ENCODE data around the gene SKOR2.

The SKOR2 gene

DNA sequence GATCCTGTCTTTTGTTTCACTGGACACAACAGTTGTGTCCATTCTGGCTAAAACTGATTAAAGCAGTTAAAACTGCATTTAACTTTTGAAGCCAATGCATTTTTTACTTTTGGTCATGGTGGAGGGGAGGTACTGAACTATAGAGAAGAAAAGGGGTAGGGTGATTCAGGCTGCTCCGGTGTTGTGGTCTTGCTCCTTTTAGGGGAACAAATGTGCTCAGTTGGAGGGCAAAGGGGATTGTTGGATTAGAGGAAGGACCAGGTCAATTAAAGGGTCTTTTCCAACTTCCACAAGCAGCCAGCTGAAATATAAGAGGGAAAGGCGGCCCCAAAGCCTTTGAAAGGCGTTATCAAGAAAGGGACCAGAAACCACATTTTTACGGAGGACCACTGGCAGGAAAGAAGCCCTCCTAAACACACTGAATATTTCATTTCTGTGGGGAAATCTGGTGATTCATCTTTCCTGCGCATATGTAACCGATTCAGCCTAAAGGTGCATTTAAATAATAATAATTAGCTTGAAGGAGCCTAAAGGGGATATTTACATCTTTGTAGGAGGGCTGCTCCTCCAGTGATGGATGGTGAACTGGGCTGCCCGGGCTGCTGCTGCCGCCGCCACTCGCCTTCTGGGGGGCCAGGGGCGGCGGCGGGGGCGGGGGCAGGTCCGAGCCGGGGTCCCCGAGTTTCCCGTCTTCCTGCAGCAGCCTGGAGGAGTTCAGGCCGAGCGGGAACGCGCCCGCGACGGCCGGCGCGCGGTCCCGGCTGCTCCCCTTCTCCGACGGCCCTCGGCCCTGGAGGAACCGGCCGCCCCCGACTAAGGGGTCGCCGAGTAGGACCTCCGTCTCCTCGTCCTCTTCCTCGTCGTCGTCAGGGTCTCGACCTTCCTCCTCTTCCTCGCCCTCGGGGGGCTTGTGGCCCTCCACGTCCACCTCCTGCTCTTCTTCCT lies 5.2 kb downstream of the SKOR2 start:
- Histone ChIP-seq H3K27ac (replicated peaks) (no peak overlapping the region), H3K27me3 (ENCODE audit: insufficient read depth, poor library complexity, severe bottlenecking) (peaks cover 63% of the 10 kb centered on the region), H3K4me3 (replicated peaks; ENCODE audit: insufficient read depth, low read length) (no peak overlapping the region)
- no peak for DNase-seq (ENCODE audit: low read depth in 1 of 2, low spot score in 1 of 2)
- TF ChIP-seq, protein P1, sequence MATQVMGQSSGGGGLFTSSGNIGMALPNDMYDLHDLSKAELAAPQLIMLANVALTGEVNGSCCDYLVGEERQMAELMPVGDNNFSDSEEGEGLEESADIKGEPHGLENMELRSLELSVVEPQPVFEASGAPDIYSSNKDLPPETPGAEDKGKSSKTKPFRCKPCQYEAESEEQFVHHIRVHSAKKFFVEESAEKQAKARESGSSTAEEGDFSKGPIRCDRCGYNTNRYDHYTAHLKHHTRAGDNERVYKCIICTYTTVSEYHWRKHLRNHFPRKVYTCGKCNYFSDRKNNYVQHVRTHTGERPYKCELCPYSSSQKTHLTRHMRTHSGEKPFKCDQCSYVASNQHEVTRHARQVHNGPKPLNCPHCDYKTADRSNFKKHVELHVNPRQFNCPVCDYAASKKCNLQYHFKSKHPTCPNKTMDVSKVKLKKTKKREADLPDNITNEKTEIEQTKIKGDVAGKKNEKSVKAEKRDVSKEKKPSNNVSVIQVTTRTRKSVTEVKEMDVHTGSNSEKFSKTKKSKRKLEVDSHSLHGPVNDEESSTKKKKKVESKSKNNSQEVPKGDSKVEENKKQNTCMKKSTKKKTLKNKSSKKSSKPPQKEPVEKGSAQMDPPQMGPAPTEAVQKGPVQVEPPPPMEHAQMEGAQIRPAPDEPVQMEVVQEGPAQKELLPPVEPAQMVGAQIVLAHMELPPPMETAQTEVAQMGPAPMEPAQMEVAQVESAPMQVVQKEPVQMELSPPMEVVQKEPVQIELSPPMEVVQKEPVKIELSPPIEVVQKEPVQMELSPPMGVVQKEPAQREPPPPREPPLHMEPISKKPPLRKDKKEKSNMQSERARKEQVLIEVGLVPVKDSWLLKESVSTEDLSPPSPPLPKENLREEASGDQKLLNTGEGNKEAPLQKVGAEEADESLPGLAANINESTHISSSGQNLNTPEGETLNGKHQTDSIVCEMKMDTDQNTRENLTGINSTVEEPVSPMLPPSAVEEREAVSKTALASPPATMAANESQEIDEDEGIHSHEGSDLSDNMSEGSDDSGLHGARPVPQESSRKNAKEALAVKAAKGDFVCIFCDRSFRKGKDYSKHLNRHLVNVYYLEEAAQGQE (IDR thresholded peaks at IDR 0.05; ENCODE audit: insufficient replicate concordance, low read depth) = no peak
- TF ChIP-seq GABPA (IDR thresholded peaks at IDR 0.05; ENCODE audit: low read depth) (no peak), SPI1 (IDR thresholded peaks at IDR 0.05; ENCODE audit: borderline replicate concordance, low read depth) (no peak), POLR2AphosphoS5 (IDR thresholded peaks at IDR 0.05; ENCODE audit: low read depth) (no peak), CTCF (IDR thresholded peaks at IDR 0.05; ENCODE audit: insufficient read depth, low read length) (no peak)

GRCh38 chr18:47244086-47244485 lies 7.4 kb downstream of the SKOR2 start:
- Histone ChIP-seq H3K27me3 (ENCODE audit: insufficient read depth, poor library complexity, severe bottlenecking) (peaks cover 49% of the 10 kb centered on the region), H3K27ac (replicated peaks) (no peak overlapping the region), H3K4me3 (replicated peaks; ENCODE audit: insufficient read depth, low read length) (no peak overlapping the region)
- DNase-seq (ENCODE audit: low read depth in 1 of 2, low spot score in 1 of 2) = no peak
- TF ChIP-seq SPI1 (IDR thresholded peaks at IDR 0.05; ENCODE audit: borderline replicate concordance, low read depth) (no peak), CTCF (IDR thresholded peaks at IDR 0.05; ENCODE audit: insufficient read depth, low read length) (no peak), GABPA (IDR thresholded peaks at IDR 0.05; ENCODE audit: low read depth) (no peak), POLR2AphosphoS5 (IDR thresholded peaks at IDR 0.05; ENCODE audit: low read depth) (no peak)
- TF ChIP-seq, protein P1 (IDR thresholded peaks at IDR 0.05; ENCODE audit: insufficient replicate concordance, low read depth) = no peak

DNA sequence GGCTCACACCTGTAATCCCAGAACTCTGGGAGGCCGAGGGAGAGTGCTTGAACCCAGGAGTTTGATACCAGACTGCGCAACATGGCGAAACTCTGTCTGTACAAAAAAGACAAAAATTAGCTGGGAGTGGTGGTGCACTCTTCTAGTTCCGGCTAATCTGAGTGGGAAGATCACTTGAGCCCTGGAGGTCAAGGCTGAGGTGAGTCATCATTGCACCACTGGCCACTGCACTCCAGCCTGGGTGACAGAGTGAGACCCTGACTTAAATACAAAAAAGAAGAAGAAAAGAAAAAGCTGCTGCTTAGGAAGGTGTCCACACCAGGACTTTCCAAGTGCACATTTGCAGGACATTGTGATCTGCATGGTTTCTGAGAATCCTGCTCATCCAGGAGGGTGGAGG lies 16.4 kb downstream of the SKOR2 start:
- Histone ChIP-seq H3K4me3 (replicated peaks; ENCODE audit: insufficient read depth, low read length) (no peak overlapping the region), H3K27ac (replicated peaks) (no peak overlapping the region), H3K27me3 (ENCODE audit: insufficient read depth, poor library complexity, severe bottlenecking) (peaks cover 18% of the 10 kb centered on the region)
- TF ChIP-seq CTCF (IDR thresholded peaks at IDR 0.05; ENCODE audit: insufficient read depth, low read length) = no peak
- TF ChIP-seq, protein P1 (IDR thresholded peaks at IDR 0.05; ENCODE audit: insufficient replicate concordance, low read depth) = no peak
- TF ChIP-seq SPI1 (IDR thresholded peaks at IDR 0.05; ENCODE audit: borderline replicate concordance, low read depth) = no peak
- no peak for TF ChIP-seq POLR2AphosphoS5 (IDR thresholded peaks at IDR 0.05; ENCODE audit: low read depth)
- TF ChIP-seq GABPA (IDR thresholded peaks at IDR 0.05; ENCODE audit: low read depth) = no peak
- no peak for DNase-seq (ENCODE audit: low read depth in 1 of 2, low spot score in 1 of 2)

Data from HL-60 (cell line).